Kidney (tissue), 14 donors: ENCODE data around the gene MYLK. TPM values are rescaled to one million over a fixed set of nuclear protein-coding genes. Genes with fewer than 3 reads are reported as not detected.

Experiments used
- DNase-seq, 5 donors: peaks; one replicate each; pipeline ENCODE4 v3.0.0-alpha.2; 2013 to 2020
- FAIRE-seq: peaks from 2 replicates; lab custom pipeline; 2012; peaks lifted over from hg19 to GRCh38; lab: Jason Lieb, UNC
- H3K27ac ChIP-seq, 2 donors: one replicate each; pipeline ENCODE4 v1.7.0; 2013; ENCODE audit warnings: low read depth in 2 of 2, low read length in 2 of 2, inconsistent platforms in 1 of 2
- H3K27me3 ChIP-seq: one replicate; pipeline ENCODE4 v1.7.1; 2013; ENCODE audit warnings: low read length, inconsistent platforms; ENCODE audit not compliant: control insufficient read depth, insufficient read depth
- H3K36me3 ChIP-seq, 3 donors: one replicate each; pipeline versions ENCODE4 v1.7.0 to v1.7.1; 2013; ENCODE audit warnings: low read length in 3 of 3, control low read depth in 1 of 3, inconsistent platforms in 1 of 3; ENCODE audit not compliant: insufficient read depth in 3 of 3, control insufficient read depth in 2 of 3
- H3K4me1 ChIP-seq, 3 donors: one replicate each; pipeline versions ENCODE4 v1.7.0 to v1.7.1; 2013; ENCODE audit warnings: low read length in 3 of 3, inconsistent platforms in 1 of 3, low read depth in 1 of 3; ENCODE audit not compliant: control insufficient read depth in 2 of 3, insufficient read depth in 2 of 3
- H3K4me3 ChIP-seq, 3 donors: one replicate each; pipeline versions ENCODE4 v1.7.0 to v1.8.1; 2013; ENCODE audit warnings: low read length in 3 of 3, control low read depth in 1 of 3, inconsistent platforms in 1 of 3
- H3K9ac ChIP-seq, 3 donors: one replicate each; pipeline versions ENCODE4 v1.7.0 to v1.7.1; 2013; ENCODE audit warnings: low read length in 3 of 3, control low read depth in 1 of 3, inconsistent platforms in 1 of 3
- H3K9me3 ChIP-seq, 3 donors: one replicate each; pipeline versions ENCODE4 v1.7.0 to v1.7.1; 2013; ENCODE audit warnings: low read length in 3 of 3, control low read depth in 1 of 3, inconsistent platforms in 1 of 3; ENCODE audit not compliant: control insufficient read depth in 2 of 3, insufficient read depth in 1 of 3
- intact Hi-C: fragments of 100-400 bp; cut with DNase I; formaldehyde crosslinking; loops from one replicate; pipeline ENCODE4 v1.11.1; 2022
- polyA plus RNA-seq: library from polyadenylated mRNA; stranded (reverse); fragments of 350-450 nt; fragmentation: Illumina TruSeq; extraction: RNeasy Lipid Tissue Mini Kit (QIAGEN cat#74804); gene quantifications from one replicate; pipeline ENCODE4 v1.2.3, GENCODE V29; 2014; ENCODE audit warnings: low read depth, low replicate concordance; ENCODE audit not compliant: insufficient read depth
- total RNA-seq: library from RNA; stranded (reverse); fragmentation: NEBNext Ultra II Directional; extraction: Animal tissue kit (Norgen Biotek cat#: 25700); gene quantifications from one replicate; pipeline ENCODE4 v1.2.1, GENCODE V29; 2021
- TF ChIP-seq, protein P1 (sequence below): IDR thresholded peaks from 3 replicates; pipeline ENCODE4 v1.5.1; 2012; ENCODE audit warnings: mild to moderate bottlenecking, moderate library complexity, borderline replicate concordance; ENCODE audit not compliant: insufficient read depth; ENCODE audit errors: extremely low read depth
- donor health status: control.
- donor health status: control.
- donor health status: control.
- donor health status: control.
- donor health status: control.
- donor health status: DM: yes; HTN: yes; CAD: no.
- donor health status: Normal renal cell carcinoma (clear cell type).

MYLK gene
- total and polyA plus RNA-seq, 2 donors from 2014 or later, result 25.3 to 164 TPM

GRCh38 chr3:123660141-123660675 lies 223.9 kb downstream of the MYLK start:
- FAIRE-seq, result no peak
- TF ChIP-seq, protein P1, sequence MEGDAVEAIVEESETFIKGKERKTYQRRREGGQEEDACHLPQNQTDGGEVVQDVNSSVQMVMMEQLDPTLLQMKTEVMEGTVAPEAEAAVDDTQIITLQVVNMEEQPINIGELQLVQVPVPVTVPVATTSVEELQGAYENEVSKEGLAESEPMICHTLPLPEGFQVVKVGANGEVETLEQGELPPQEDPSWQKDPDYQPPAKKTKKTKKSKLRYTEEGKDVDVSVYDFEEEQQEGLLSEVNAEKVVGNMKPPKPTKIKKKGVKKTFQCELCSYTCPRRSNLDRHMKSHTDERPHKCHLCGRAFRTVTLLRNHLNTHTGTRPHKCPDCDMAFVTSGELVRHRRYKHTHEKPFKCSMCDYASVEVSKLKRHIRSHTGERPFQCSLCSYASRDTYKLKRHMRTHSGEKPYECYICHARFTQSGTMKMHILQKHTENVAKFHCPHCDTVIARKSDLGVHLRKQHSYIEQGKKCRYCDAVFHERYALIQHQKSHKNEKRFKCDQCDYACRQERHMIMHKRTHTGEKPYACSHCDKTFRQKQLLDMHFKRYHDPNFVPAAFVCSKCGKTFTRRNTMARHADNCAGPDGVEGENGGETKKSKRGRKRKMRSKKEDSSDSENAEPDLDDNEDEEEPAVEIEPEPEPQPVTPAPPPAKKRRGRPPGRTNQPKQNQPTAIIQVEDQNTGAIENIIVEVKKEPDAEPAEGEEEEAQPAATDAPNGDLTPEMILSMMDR, result no peak
- Histone ChIP-seq H3K27me3 (no peaks in the 10 kb centered on the region), H3K9me3 (no peaks in the 10 kb centered on the region), H3K9ac (peak overlapping the region in 1 of 3 donors; percentile 79), H3K4me1 (peaks cover 6 to 67% (median 52%) of the 10 kb centered on the region in 3 donors), H3K27ac (peak overlapping the region; percentile 89), H3K36me3 (peaks cover 2 to 33% (median 11%) of the 10 kb centered on the region in 3 donors), H3K4me3 (no peak overlapping the region)
- peak in 4 of 5 donors; percentile 60 to 90 (median 78) for DNase-seq
- intact Hi-C loops, result no loop called here

- Histone ChIP-seq H3K27me3 (no peaks in the 10 kb centered on the region), H3K9ac (no peak overlapping the region), H3K36me3 (peaks cover 2 to 35% (median 12%) of the 10 kb centered on the region in 3 donors), H3K27ac (peak overlapping the region; percentile 68 to 89), H3K4me3 (no peak overlapping the region), H3K9me3 (no peaks in the 10 kb centered on the region), H3K4me1 (peaks cover 6 to 67% (median 57%) of the 10 kb centered on the region in 3 donors)
- TF ChIP-seq, protein P1, result no peak
- intact Hi-C loops, result no loop called here
- DNase-seq (peak in 1 of 5 donors; percentile 64), FAIRE-seq (no peak)
These were observed 225.3 kb downstream of the MYLK start for GRCh38 chr3:123658852-123659206.

DNA sequence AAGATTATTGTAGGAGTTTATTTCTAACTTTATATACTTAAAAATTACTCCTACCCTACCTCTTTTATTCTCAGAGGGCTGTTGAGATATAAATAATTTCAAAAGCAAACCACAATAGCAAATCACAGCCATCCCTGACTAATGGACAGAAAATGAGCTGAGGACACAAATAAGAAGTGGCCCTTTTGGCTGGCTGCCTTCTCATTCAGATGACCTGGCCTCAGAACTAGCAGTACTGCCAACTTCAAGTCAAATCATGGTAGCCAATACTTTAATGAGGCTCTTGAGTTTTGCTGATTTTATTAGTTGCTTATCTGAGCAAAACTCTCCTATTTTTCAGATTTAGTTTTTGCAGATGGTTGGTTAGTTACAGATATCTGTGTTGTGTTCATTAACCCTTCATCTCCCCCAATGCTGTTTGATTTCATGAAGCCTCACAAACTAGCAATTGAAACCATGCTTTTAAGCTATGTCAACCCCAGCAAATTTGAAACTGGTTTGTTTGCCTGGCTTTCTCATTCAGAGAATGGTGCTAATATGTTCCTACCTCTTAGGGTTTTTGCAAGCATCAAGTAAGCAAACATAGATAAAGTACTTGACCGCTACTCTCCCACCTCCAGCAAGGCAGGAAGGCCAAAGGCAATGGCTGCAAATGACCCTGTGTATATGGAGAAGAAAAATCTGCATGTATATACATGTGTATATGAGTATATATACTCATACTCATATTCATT lies 225.8 kb downstream of the MYLK start:
- Histone ChIP-seq H3K27me3 (no peaks in the 10 kb centered on the region), H3K9ac (peak overlapping the region in 1 of 3 donors; percentile 47), H3K9me3 (no peaks in the 10 kb centered on the region), H3K4me3 (no peak overlapping the region), H3K4me1 (peaks cover 6 to 67% (median 60%) of the 10 kb centered on the region in 3 donors), H3K36me3 (peaks cover 2 to 37% (median 10%) of the 10 kb centered on the region in 3 donors), H3K27ac (peak overlapping the region; percentile 83 to 89)
- FAIRE-seq (no peak), DNase-seq (peak in 1 of 5 donors; percentile 77)
- intact Hi-C loops, result no loop called here
- TF ChIP-seq, protein P1, result no peak
